HG02759 (cell line): Measurements from ENCODE around the gene PLK3.
"Not testable (repeated sequence)": the region's sequence is repeated elsewhere in the genome, so short reads cannot be mapped to it uniquely, and the experiment has no call there.

Experiments
- ATAC-seq: cut with Tn5 transposase; IDR thresholded peaks from one replicate; pipeline ENCODE4 v1.9.1; 2021; ENCODE audit warnings: mild to moderate bottlenecking, moderate library complexity; ENCODE audit not compliant: unreplicated experiment

Gene PLK3

GRCh38 chr1:44808063-44808937, 8.1 kb downstream of the PLK3 start, which contains the start of gene BTBD19:
BTBD19 (plus strand) TSS chr1:44808523; CDS start chr1:44808821, 298 bp downstream.
- peak; percentile 32 for ATAC-seq

GRCh38 chr1:44808938-44809917, 9.1 kb downstream of the PLK3 start:
- peak; percentile 43 for ATAC-seq

GRCh38 chr1:44810101-44810761, 10.1 kb downstream of the PLK3 start:
- no peak for ATAC-seq

GRCh38 chr1:44810762-44811105, 10.6 kb downstream of the PLK3 start:
- not testable (repeated sequence) for ATAC-seq

GRCh38 chr1:44811234-44811633, 11.1 kb downstream of the PLK3 start:
- no peak for ATAC-seq

- no peak for ATAC-seq
Observed at GRCh38 chr1:44812822-44813543, 12.8 kb downstream of the PLK3 start.

- not testable (repeated sequence) for ATAC-seq
Observed at GRCh38 chr1:44815926-44816325, 15.7 kb downstream of the PLK3 start.

- ATAC-seq: no peak
Observed at GRCh38 chr1:44817307-44817706, 17.1 kb downstream of the PLK3 start.

GRCh38 chr1:44817771-44818495, 17.8 kb downstream of the PLK3 start:
- ATAC-seq: no peak

- no peak for ATAC-seq
Observed at GRCh38 chr1:44819196-44819607, 19.0 kb downstream of the PLK3 start.

- peak; percentile 78 for ATAC-seq
Observed at GRCh38 chr1:44819608-44820327, 19.6 kb downstream of the PLK3 start.

- no peak for ATAC-seq
Observed at GRCh38 chr1:44820328-44821239, 20.4 kb downstream of the PLK3 start.

- ATAC-seq: no peak
Observed at GRCh38 chr1:44821240-44821715, 21.1 kb downstream of the PLK3 start.

- no peak for ATAC-seq
Observed at GRCh38 chr1:44822131-44822701, 22.0 kb downstream of the PLK3 start.

- no peak for ATAC-seq
Observed at GRCh38 chr1:44822981-44823451, 22.8 kb downstream of the PLK3 start.

- ATAC-seq: not testable (repeated sequence)
Observed at GRCh38 chr1:44824392-44824791, 24.2 kb downstream of the PLK3 start.
